ENCODE measurements around the gene IGFALS.

IGFALS gene

GRCh38 chr16:1830213-1830612 lies 36.7 kb upstream of the IGFALS start:
- H3K27me3 ChIP-seq (ENCODE audit: insufficient read depth, low read depth, severe bottlenecking), result no peaks in the 10 kb centered on the region
- TF ChIP-seq CTCF (IDR thresholded peaks at IDR 0.05; ENCODE audit: low read depth, low read length), result no peak
- no peak overlapping the region for H3K27ac ChIP-seq
- H3K4me3 ChIP-seq (ENCODE audit: low read depth, low read length), result no peak overlapping the region
- no peak for DNase-seq
- H3K36me3 ChIP-seq, result peaks cover 20% of the 10 kb centered on the region
- no peaks in the 10 kb centered on the region for H3K9me3 ChIP-seq (ENCODE audit: severe bottlenecking)

GRCh38 chr16:1828645-1829410 lies 35.3 kb upstream of the IGFALS start:
- DNase-seq, result no peak
- no peak for TF ChIP-seq CTCF (IDR thresholded peaks at IDR 0.05; ENCODE audit: low read depth, low read length)
- H3K27ac ChIP-seq, result no peak overlapping the region
- no peak overlapping the region for H3K4me3 ChIP-seq (ENCODE audit: low read depth, low read length)
- H3K9me3 ChIP-seq (ENCODE audit: severe bottlenecking), result no peaks in the 10 kb centered on the region
- H3K36me3 ChIP-seq, result peaks cover 20% of the 10 kb centered on the region
- no peaks in the 10 kb centered on the region for H3K27me3 ChIP-seq (ENCODE audit: insufficient read depth, low read depth, severe bottlenecking)

- H3K27ac ChIP-seq, result peak within 1 kb of the TSS; percentile 95
- DNase-seq, result peak; percentile 92
- TF ChIP-seq CTCF (IDR thresholded peaks at IDR 0.05; ENCODE audit: low read depth, low read length), result no peak
These were observed 33.4 kb upstream of the IGFALS start, which contains the start of the genes FAHD1 and HAGH for GRCh38 chr16:1826691-1827573. FAHD1 (plus strand) TSS chr16:1827206; CDS start chr16:1827239, 33 bp downstream. HAGH (minus strand) TSS chr16:1826825; CDS start chr16:1826787, 38 bp downstream.

GRCh38 chr16:1825864-1826690 lies 32.6 kb upstream of the IGFALS start:
- no peak for TF ChIP-seq CTCF (IDR thresholded peaks at IDR 0.05; ENCODE audit: low read depth, low read length)
- H3K4me3 ChIP-seq (ENCODE audit: low read depth, low read length), result peak overlapping the region; percentile 92
- H3K36me3 ChIP-seq, result peaks cover 33% of the 10 kb centered on the region
- peak; percentile 18 for DNase-seq
- H3K9me3 ChIP-seq (ENCODE audit: severe bottlenecking), result no peaks in the 10 kb centered on the region
- H3K27ac ChIP-seq, result peak overlapping the region; percentile 31; the same call in 1 of the 2 replicates
- H3K27me3 ChIP-seq (ENCODE audit: insufficient read depth, low read depth, severe bottlenecking), result no peaks in the 10 kb centered on the region

More at GRCh38 chr16:1826691-1827573, 33.4 kb upstream of the IGFALS start, which contains the start of the genes FAHD1 and HAGH:
- peaks cover 29% of the 10 kb centered on the region for H3K36me3 ChIP-seq
- no peaks in the 10 kb centered on the region for H3K27me3 ChIP-seq (ENCODE audit: insufficient read depth, low read depth, severe bottlenecking)
- H3K9me3 ChIP-seq (ENCODE audit: severe bottlenecking), result no peaks in the 10 kb centered on the region
- peak within 1 kb of the TSS; percentile 92 for H3K4me3 ChIP-seq (ENCODE audit: low read depth, low read length)

- Histone ChIP-seq H3K36me3 (peaks cover 36% of the 10 kb centered on the region), H3K4me3 (ENCODE audit: low read depth, low read length) (peak overlapping the region; percentile 47; the same call in 1 of the 2 replicates), H3K9me3 (ENCODE audit: severe bottlenecking) (no peaks in the 10 kb centered on the region), H3K27me3 (ENCODE audit: insufficient read depth, low read depth, severe bottlenecking) (no peaks in the 10 kb centered on the region), H3K27ac (no peak overlapping the region)
- no peak for TF ChIP-seq CTCF (IDR thresholded peaks at IDR 0.05; ENCODE audit: low read depth, low read length)
- no peak for DNase-seq
These were observed 31.9 kb upstream of the IGFALS start for GRCh38 chr16:1825381-1825863.

All from WERI-Rb-1 (cell line).